HepG2 (cell line): ENCODE measurements around the gene UAP1L1. TPM values are rescaled to one million over a fixed set of nuclear protein-coding genes. Genes with fewer than 3 reads are reported as not detected.

Experiments used
- ATAC-seq: fragments of 200-7000 bp; cut with Tn5 transposase; 3 replicates; pipeline ENCODE4 v1.9.1; 2020; ENCODE audit warnings: mild to moderate bottlenecking, moderate library complexity
- BruUV-seq: library from RNA; stranded (reverse); fragments of 400-500 nt; replicated peaks from 2 replicates; lab custom pipeline; 2021; lab: Mats Ljungman, UMichigan
- CTCF ChIA-PET: fragments of 300-600 bp; formaldehyde crosslinking; extraction: SDS; loops from one replicate; lab custom pipeline; 2021; ENCODE audit warnings: low total read pairs, inconsistent platforms, low intra/inter-chr PET ratio; lab: Yijun Ruan, JAX
- POLR2A ChIA-PET: fragments of 350-600 bp; sonication (Branson Sonifier 250); formaldehyde crosslinking; loops from one replicate; lab custom pipeline; 2020; ENCODE audit warnings: antibody characterized with exemption, inconsistent platforms; lab: Yijun Ruan, JAX
- DNase-seq: peaks from one replicate; pipeline ENCODE4 v3.0.0-alpha.2; 2015; ENCODE audit warnings: low spot score
- FAIRE-seq: peaks from 3 replicates; lab custom pipeline; 2011; peaks lifted over from hg19 to GRCh38; lab: Jason Lieb, UNC
- H2AFZ ChIP-seq: one replicate; pipeline ENCODE4 v1.6.1; 2011; ENCODE audit warnings: low read length, inconsistent platforms
- H3K27ac ChIP-seq: fragments of 300-600 bp; 3 replicates; pipeline ENCODE4 v1.8.0; 2011; ENCODE audit warnings: mixed run types, mild to moderate bottlenecking, mixed read lengths, low read length, inconsistent platforms; ENCODE audit not compliant: insufficient read depth; ENCODE audit errors: extremely low read length
- H3K27me3 ChIP-seq, 2 experiments: fragments of 200-600 bp in 1 of 2; 2 replicates in 1 of 2; 3 replicates in 1 of 2; pipeline versions ENCODE4 v1.6.0 to v1.8.0; 2011; ENCODE audit warnings: low read length in 2 of 2, mild to moderate bottlenecking in 2 of 2, moderate library complexity in 2 of 2, inconsistent platforms in 1 of 2; ENCODE audit not compliant: insufficient read depth in 2 of 2, control insufficient read depth in 1 of 2
- H3K36me3 ChIP-seq, 2 experiments: fragments of 200-600 bp in 1 of 2; replicated peaks in 1 of 2; 2 replicates in 1 of 2; 3 replicates in 1 of 2; pipeline versions ENCODE4 v1.5.1 to v1.8.0; 2011; ENCODE audit warnings: low read length in 2 of 2, inconsistent platforms in 1 of 2; ENCODE audit not compliant: insufficient read depth in 2 of 2, control insufficient read depth in 1 of 2
- H3K4me1 ChIP-seq: 2 replicates; pipeline ENCODE4 v1.5.1; 2012; ENCODE audit warnings: low read length, inconsistent platforms; ENCODE audit not compliant: insufficient read depth
- H3K4me2 ChIP-seq: 2 replicates; pipeline ENCODE4 v1.6.0; 2011; ENCODE audit warnings: low read depth, low read length, inconsistent platforms
- H3K4me3 ChIP-seq, 3 experiments: fragments of 200-600 bp in 1 of 3; sonication (generic), shearing (Covaris generic) in 1 of 3; replicated peaks in 1 of 3; 2 replicates each; pipeline ENCODE4 v1.5.1; 2011 to 2016; ENCODE audit warnings: low read length in 3 of 3, inconsistent platforms in 2 of 3, low read depth in 2 of 3, mild to moderate bottlenecking in 2 of 3, control low read depth in 1 of 3, mixed read lengths in 1 of 3; ENCODE audit not compliant: insufficient read depth in 1 of 3
- H3K79me2 ChIP-seq: one replicate; pipeline ENCODE4 v1.6.1; 2011; ENCODE audit warnings: low read length, inconsistent platforms; ENCODE audit not compliant: insufficient read depth
- H3K9ac ChIP-seq: 2 replicates; pipeline ENCODE4 v1.6.0; 2011; ENCODE audit warnings: mild to moderate bottlenecking, low read depth, low read length, inconsistent platforms; ENCODE audit not compliant: insufficient read depth
- H3K9me3 ChIP-seq: 2 replicates; pipeline ENCODE4 v1.5.1; 2012; ENCODE audit warnings: mild to moderate bottlenecking, low read length
- H4K20me1 ChIP-seq: 2 replicates; pipeline ENCODE4 v1.6.0; 2011; ENCODE audit warnings: inconsistent platforms, mild to moderate bottlenecking, low read length, moderate library complexity; ENCODE audit not compliant: insufficient read depth
- CCDC6 ChIP-seq: sonication (generic); formaldehyde crosslinking; IDR thresholded peaks from 2 replicates; pipeline ENCODE4 v1.8.1; 2022; ENCODE audit warnings: mild to moderate bottlenecking, missing genetic modification reagents, moderate library complexity
- DMAP1 ChIP-seq: IDR thresholded peaks from 2 replicates; pipeline ENCODE4 v1.6.1; 2016
- FOXA3 ChIP-seq: IDR thresholded peaks from 2 replicates; pipeline ENCODE4 v1.6.1; 2016; ENCODE audit warnings: missing genetic modification reagents, missing compliant biosample characterization
- KAT2B ChIP-seq: fragments of 150-350 bp; IDR thresholded peaks from 2 replicates; pipeline ENCODE4 v1.6.1; 2014; ENCODE audit warnings: low read depth, low read length, borderline replicate concordance
- KDM6A ChIP-seq: IDR thresholded peaks from 2 replicates; pipeline ENCODE4 v1.6.1; 2016; ENCODE audit warnings: low read depth
- TBX2 ChIP-seq: sonication (generic); formaldehyde crosslinking; IDR thresholded peaks from 2 replicates; pipeline ENCODE4 v1.5.0; 2020; ENCODE audit warnings: missing genetic modification reagents, mild to moderate bottlenecking, borderline replicate concordance
- ZBTB20 ChIP-seq: sonication (generic); formaldehyde crosslinking; IDR thresholded peaks from 2 replicates; pipeline ENCODE4 v1.8.1; 2023; ENCODE audit warnings: missing genetic modification reagents, low read depth, mild to moderate bottlenecking, borderline replicate concordance
- ZNF264 ChIP-seq: sonication (generic); formaldehyde crosslinking; IDR thresholded peaks from 2 replicates; pipeline ENCODE4 v1.4.0; 2020; ENCODE audit warnings: missing genetic modification reagents
- WGBS: methylation state at CpG from one replicate; pipeline ENCODE4 v1.1.6; 2017; ENCODE audit warnings: low lambda C conversion rate; 5-methylcytosine and 5-hydroxymethylcytosine counted together
- in situ Hi-C: cut with HindIII; loops from 2 replicates; pipeline ENCODE4 v1.10.0; 2017; ENCODE audit warnings: low pct_unique_long_range_greater_than_20kb; ENCODE audit not compliant: extremely low pct_ligation_motif_present
- intact Hi-C: fragments of 100-400 bp; cut with micrococcal nuclease; formaldehyde crosslinking; loops from one replicate; pipeline ENCODE4 v1.10.0; 2022; ENCODE audit not compliant: unreplicated experiment
- polyA plus RNA-seq, 8 experiments: library from polyadenylated mRNA; depleted of rRNA in 3 of 8; stranded (reverse) in 7 of 8; unstranded in 1 of 8; fragments of >200 nt; fragmentation: Illumina TruSeq in 4 of 8; extraction: Trizol in 4 of 8; gene quantifications; 2 replicates each; pipeline versions ENCODE4 v1.2.1 to v1.2.3, GENCODE V29; 2011 to 2016; ENCODE audit warnings: low read depth in 4 of 8, missing spikeins in 1 of 8, mixed read lengths in 1 of 8; ENCODE audit not compliant: insufficient read depth in 1 of 8
- total RNA-seq, 5 experiments: library from RNA; depleted of rRNA; stranded (reverse); fragments of >200 nt; fragmentation: Illumina TruSeq; extraction: Trizol; gene quantifications; 2 replicates each; pipeline ENCODE4 v1.2.3, GENCODE V29; 2016; ENCODE audit warnings: low read depth in 1 of 5
- TF ChIP-seq, protein P1 (sequence below): sonication (generic); formaldehyde crosslinking; IDR thresholded peaks from 2 replicates; pipeline ENCODE4 v1.5.1; 2020; ENCODE audit warnings: mild to moderate bottlenecking, missing genetic modification reagents, moderate library complexity
- TF ChIP-seq, protein P2 (sequence below): sonication (generic); formaldehyde crosslinking; IDR thresholded peaks from 2 replicates; pipeline ENCODE4 v1.8.1; 2023; ENCODE audit warnings: mild to moderate bottlenecking, moderate library complexity, missing genetic modification reagents
- TF ChIP-seq, protein P3 (sequence below): sonication (generic); formaldehyde crosslinking; IDR thresholded peaks from 2 replicates; pipeline ENCODE4 v1.4.0; 2020; ENCODE audit warnings: missing genetic modification reagents

Gene UAP1L1
- total and polyA plus RNA-seq, 2 of the 13 experiments (the other 11 are each of a cell fraction or from before 2014, with no cell fraction given) = 5.4 to 6.4 TPM

DNA sequence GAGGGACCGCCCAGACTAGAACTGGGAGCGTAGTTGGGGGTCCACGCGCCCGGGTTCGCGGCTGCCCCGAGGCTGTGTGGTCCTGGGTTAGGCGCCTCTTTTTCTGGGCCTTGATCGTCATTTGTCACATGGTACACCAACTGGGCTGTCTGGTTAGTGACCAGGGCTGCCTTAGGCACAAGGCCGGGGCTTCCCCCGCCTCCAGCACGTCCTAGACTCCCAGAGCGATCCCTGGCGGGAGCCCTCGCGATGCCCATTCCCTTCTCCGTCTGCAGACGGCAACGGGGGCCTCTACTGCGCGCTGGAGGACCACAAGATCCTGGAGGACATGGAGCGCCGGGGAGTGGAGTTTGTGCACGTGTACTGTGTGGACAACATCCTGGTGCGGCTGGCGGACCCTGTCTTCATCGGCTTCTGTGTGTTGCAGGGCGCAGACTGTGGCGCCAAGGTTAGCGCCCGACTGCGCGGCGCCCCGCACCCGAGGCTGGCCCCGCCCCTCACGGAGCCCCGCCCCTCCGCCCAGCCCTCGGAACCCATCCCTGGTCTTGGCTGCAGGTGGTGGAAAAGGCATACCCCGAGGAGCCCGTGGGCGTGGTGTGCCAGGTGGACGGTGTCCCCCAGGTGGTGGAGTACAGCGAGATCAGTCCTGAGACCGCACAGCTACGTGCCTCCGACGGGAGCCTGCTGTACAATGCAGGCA, 1.5 kb downstream of the UAP1L1 start:
- ChIA-PET POLR2A (no interaction called here), CTCF (no interaction called here)
- DNase-seq = no peak
- Histone ChIP-seq H3K4me2 (peak overlapping the region; percentile 83), H3K9me3 (no peaks in the 10 kb centered on the region), H3K4me1 (peaks cover 47% of the 10 kb centered on the region), H3K27me3 (no peaks in the 10 kb centered on the region), H3K79me2 (no peaks in the 10 kb centered on the region), H2AFZ (no peak overlapping the region), H3K4me3 (peak overlapping the region in 2 of 3 experiments; percentile 76 to 85; a peak in 3 of 6 replicates), H4K20me1 (no peaks in the 10 kb centered on the region), H3K36me3 (peaks cover 9 to 16% of the 10 kb centered on the region in 2 experiments; a peak in 4 of 5 replicates), H3K27ac (no peak overlapping the region), H3K9ac (no peak overlapping the region)
- FAIRE-seq = no peak
- WGBS = 97% methylated on average over 23 of the region's 51 CpGs
- intact Hi-C loops (no loop called here), in situ Hi-C loops (no loop called here)
- TF ChIP-seq DMAP1 (CRISPR knock-in tag) = no peak
- TF ChIP-seq, protein P1, sequence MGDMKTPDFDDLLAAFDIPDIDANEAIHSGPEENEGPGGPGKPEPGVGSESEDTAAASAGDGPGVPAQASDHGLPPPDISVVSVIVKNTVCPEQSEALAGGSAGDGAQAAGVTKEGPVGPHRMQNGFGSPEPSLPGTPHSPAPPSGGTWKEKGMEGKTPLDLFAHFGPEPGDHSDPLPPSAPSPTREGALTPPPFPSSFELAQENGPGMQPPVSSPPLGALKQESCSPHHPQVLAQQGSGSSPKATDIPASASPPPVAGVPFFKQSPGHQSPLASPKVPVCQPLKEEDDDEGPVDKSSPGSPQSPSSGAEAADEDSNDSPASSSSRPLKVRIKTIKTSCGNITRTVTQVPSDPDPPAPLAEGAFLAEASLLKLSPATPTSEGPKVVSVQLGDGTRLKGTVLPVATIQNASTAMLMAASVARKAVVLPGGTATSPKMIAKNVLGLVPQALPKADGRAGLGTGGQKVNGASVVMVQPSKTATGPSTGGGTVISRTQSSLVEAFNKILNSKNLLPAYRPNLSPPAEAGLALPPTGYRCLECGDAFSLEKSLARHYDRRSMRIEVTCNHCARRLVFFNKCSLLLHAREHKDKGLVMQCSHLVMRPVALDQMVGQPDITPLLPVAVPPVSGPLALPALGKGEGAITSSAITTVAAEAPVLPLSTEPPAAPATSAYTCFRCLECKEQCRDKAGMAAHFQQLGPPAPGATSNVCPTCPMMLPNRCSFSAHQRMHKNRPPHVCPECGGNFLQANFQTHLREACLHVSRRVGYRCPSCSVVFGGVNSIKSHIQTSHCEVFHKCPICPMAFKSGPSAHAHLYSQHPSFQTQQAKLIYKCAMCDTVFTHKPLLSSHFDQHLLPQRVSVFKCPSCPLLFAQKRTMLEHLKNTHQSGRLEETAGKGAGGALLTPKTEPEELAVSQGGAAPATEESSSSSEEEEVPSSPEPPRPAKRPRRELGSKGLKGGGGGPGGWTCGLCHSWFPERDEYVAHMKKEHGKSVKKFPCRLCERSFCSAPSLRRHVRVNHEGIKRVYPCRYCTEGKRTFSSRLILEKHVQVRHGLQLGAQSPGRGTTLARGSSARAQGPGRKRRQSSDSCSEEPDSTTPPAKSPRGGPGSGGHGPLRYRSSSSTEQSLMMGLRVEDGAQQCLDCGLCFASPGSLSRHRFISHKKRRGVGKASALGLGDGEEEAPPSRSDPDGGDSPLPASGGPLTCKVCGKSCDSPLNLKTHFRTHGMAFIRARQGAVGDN (CRISPR knock-in tag) = peak; percentile 10; the same call in 1 of the 2 replicates
- no TSS peak for BruUV-seq
- no peak for ATAC-seq

DNA sequence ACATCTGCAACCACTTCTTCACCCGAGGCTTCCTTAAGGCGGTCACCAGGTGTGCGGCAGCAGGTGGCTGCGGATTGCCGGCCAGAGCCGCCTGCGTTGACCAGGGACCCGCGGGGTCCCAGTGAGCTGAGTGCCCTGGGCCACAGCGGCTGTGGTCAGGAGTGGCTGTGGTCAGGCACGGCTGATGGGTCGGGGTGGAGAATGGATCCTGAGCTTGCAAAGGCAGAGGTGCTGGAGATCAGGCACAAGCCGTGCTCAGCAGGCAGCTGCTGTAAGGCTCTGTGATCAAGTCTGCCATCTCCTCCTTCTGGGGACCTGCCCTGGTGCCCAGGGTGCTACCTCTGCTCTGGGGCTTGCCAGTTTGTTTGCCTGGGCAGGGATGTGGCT, 2.1 kb downstream of the UAP1L1 start:
- BruUV-seq = no TSS peak
- H3K4me1 ChIP-seq = peaks cover 47% of the 10 kb centered on the region
- H3K36me3 ChIP-seq = peaks cover 9 to 16% of the 10 kb centered on the region in 2 experiments; a peak in 4 of 5 replicates
- H3K4me3 ChIP-seq = no peak overlapping the region
- ChIA-PET POLR2A (no interaction called here), CTCF (no interaction called here)
- ATAC-seq (no peak), FAIRE-seq (no peak), DNase-seq (no peak)
- no peak overlapping the region for H2AFZ ChIP-seq
- no peak overlapping the region for H3K27ac ChIP-seq
- no peaks in the 10 kb centered on the region for H3K9me3 ChIP-seq
- intact Hi-C loops = no loop called here
- in situ Hi-C loops = no loop called here
- H4K20me1 ChIP-seq = no peaks in the 10 kb centered on the region
- H3K9ac ChIP-seq = no peak overlapping the region
- no peaks in the 10 kb centered on the region for H3K79me2 ChIP-seq
- no peaks in the 10 kb centered on the region for H3K27me3 ChIP-seq
- H3K4me2 ChIP-seq = no peak overlapping the region
- 98% methylated on average over 8 of the region's 13 CpGs for WGBS
- TF ChIP-seq KAT2B = no peak
- TF ChIP-seq CCDC6 (CRISPR knock-in tag) = no peak
- no peak for TF ChIP-seq FOXA3 (CRISPR knock-in tag)
- TF ChIP-seq ZNF264 (CRISPR knock-in tag) = no peak
- no peak for TF ChIP-seq KDM6A (CRISPR knock-in tag)
- TF ChIP-seq TBX2 (CRISPR knock-in tag) = no peak
- TF ChIP-seq, protein P2, sequence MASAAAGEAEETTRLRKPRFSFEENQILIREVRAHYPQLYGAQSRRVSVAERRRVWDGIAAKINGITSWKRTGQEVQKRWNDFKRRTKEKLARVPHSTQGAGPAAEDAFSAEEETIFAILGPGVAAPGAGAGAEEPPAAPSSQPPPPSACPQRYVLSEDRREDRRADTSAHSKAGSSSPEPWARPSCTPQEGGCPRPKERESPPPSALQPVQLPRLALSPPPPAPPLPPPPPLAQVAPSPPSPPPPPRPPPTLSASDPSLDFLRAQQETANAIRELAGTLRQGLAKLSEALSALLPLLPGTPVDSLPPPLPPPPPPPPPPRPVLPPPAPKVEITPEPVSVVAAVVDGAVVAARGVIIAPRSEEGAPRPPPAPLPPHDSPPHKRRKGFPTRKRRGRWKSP (CRISPR knock-in tag) = no peak
- TF ChIP-seq, protein P3, sequence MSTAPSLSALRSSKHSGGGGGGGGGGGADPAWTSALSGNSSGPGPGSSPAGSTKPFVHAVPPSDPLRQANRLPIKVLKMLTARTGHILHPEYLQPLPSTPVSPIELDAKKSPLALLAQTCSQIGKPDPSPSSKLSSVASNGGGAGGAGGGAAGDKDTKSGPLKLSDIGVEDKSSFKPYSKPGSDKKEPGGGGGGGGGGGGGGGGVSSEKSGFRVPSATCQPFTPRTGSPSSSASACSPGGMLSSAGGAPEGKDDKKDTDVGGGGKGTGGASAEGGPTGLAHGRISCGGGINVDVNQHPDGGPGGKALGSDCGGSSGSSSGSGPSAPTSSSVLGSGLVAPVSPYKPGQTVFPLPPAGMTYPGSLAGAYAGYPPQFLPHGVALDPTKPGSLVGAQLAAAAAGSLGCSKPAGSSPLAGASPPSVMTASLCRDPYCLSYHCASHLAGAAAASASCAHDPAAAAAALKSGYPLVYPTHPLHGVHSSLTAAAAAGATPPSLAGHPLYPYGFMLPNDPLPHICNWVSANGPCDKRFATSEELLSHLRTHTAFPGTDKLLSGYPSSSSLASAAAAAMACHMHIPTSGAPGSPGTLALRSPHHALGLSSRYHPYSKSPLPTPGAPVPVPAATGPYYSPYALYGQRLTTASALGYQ (CRISPR knock-in tag) = no peak
- TF ChIP-seq ZBTB20 (CRISPR knock-in tag) = no peak
